SK-N-SH (cell line): Measurements from ENCODE around the gene KLF13. TPM values are rescaled to one million over a fixed set of nuclear protein-coding genes. Genes with fewer than 3 reads are reported as not detected.

Source experiments
- CTCF ChIA-PET: fragments of 300-600, 350-600 bp; formaldehyde crosslinking; extraction: SDS; loops from one replicate; lab custom pipeline; 2021; lab: Yijun Ruan, JAX
- POLR2A ChIA-PET: fragments of 350-600 bp; sonication (Branson Sonifier 250); formaldehyde crosslinking; extraction: SDS; loops from one replicate; lab custom pipeline; 2020; ENCODE audit warnings: antibody characterized with exemption, inconsistent platforms; lab: Yijun Ruan, JAX
- DNase-seq: peaks from one replicate; pipeline ENCODE4 v3.0.0; 2012
- H2AFZ ChIP-seq: fragments of 200-600 bp; sonication (generic); 2 replicates; pipeline ENCODE4 v1.8.1; 2016; ENCODE audit warnings: antibody characterized with exemption, mild to moderate bottlenecking, low read depth
- H3F3A ChIP-seq: fragments of 200-600 bp; sonication (generic); replicated peaks from 2 replicates; pipeline ENCODE3; 2016; ENCODE audit warnings: antibody characterized with exemption, mild to moderate bottlenecking; ENCODE audit not compliant: insufficient read depth
- H3K27ac ChIP-seq, 2 experiments: fragments of 200-500 bp in 1 of 2; fragments of 200-600 bp in 1 of 2; sonication (Bioruptor generic) in 1 of 2; sonication (generic), shearing (Covaris generic) in 1 of 2; 2 replicates each; pipeline versions ENCODE4 v1.5.1 to v1.6.1; 2014 to 2016; ENCODE audit warnings: low read depth in 2 of 2, inconsistent platforms in 1 of 2, low read length in 1 of 2, mild to moderate bottlenecking in 1 of 2, mixed read lengths in 1 of 2
- H3K27me3 ChIP-seq: fragments of 200-600 bp; sonication (generic), shearing (Covaris generic); 2 replicates; pipeline ENCODE4 v1.6.1; 2016; ENCODE audit warnings: mixed run types; ENCODE audit not compliant: insufficient read depth
- H3K36me3 ChIP-seq, 2 experiments: fragments of 200-500 bp in 1 of 2; fragments of 200-600 bp in 1 of 2; sonication (Bioruptor generic) in 1 of 2; sonication (generic) in 1 of 2; replicated peaks in 1 of 2; 2 replicates each; pipeline versions ENCODE3 to v1.5.1; 2014 to 2016; ENCODE audit warnings: low read length in 1 of 2, mild to moderate bottlenecking in 1 of 2; ENCODE audit not compliant: insufficient read depth in 2 of 2, control insufficient read depth in 1 of 2
- H3K4me1 ChIP-seq, 2 experiments: fragments of 200-500 bp in 1 of 2; fragments of 200-600 bp in 1 of 2; sonication (Bioruptor generic) in 1 of 2; sonication (generic), shearing (Covaris generic) in 1 of 2; 2 replicates each; pipeline versions ENCODE4 v1.5.1 to v1.6.1; 2014 to 2016; ENCODE audit warnings: low read depth in 1 of 2, low read length in 1 of 2, mixed run types in 1 of 2; ENCODE audit not compliant: insufficient read depth in 2 of 2, control insufficient read depth in 1 of 2
- H3K4me2 ChIP-seq: fragments of 200-600 bp; sonication (generic), shearing (Covaris generic); 2 replicates; pipeline ENCODE4 v1.6.1; 2017; ENCODE audit warnings: mixed run types
- H3K4me3 ChIP-seq, 2 experiments: fragments of 200-500 bp in 1 of 2; fragments of 200-600 bp in 1 of 2; sonication (Bioruptor generic) in 1 of 2; sonication (generic), shearing (Covaris generic) in 1 of 2; 2 replicates each; pipeline versions ENCODE4 v1.5.1 to v1.8.1; 2014 to 2016; ENCODE audit warnings: low read depth in 2 of 2, inconsistent platforms in 1 of 2, low read length in 1 of 2, mild to moderate bottlenecking in 1 of 2, mixed read lengths in 1 of 2, moderate library complexity in 1 of 2
- H3K79me2 ChIP-seq: fragments of 200-600 bp; sonication (generic); 2 replicates; pipeline ENCODE4 v1.8.1; 2017; ENCODE audit warnings: mild to moderate bottlenecking; ENCODE audit not compliant: insufficient read depth
- H3K9ac ChIP-seq: fragments of 200-600 bp; sonication (generic); 2 replicates; pipeline ENCODE4 v1.6.1; 2017; ENCODE audit warnings: mixed run types
- H3K9me2 ChIP-seq: fragments of 200-600 bp; sonication (generic); 2 replicates; pipeline ENCODE4 v1.6.1; 2017; ENCODE audit warnings: mixed run types
- H3K9me3 ChIP-seq: fragments of 200-600 bp; sonication (generic); 2 replicates; pipeline ENCODE4 v1.6.1; 2017; ENCODE audit warnings: mixed run types, mild to moderate bottlenecking, moderate library complexity
- H4K20me1 ChIP-seq: fragments of 200-600 bp; sonication (generic); 2 replicates; pipeline ENCODE4 v1.6.1; 2017; ENCODE audit warnings: mild to moderate bottlenecking, mixed run types; ENCODE audit not compliant: insufficient read depth
- CHD2 ChIP-seq: fragments of 150-350 bp; IDR thresholded peaks from 2 replicates; pipeline ENCODE4 v1.6.1; 2018; ENCODE audit warnings: low read length; ENCODE audit not compliant: partially characterized antibody
- ELF1 ChIP-seq: IDR thresholded peaks from 2 replicates; pipeline ENCODE4 v1.4.0; 2012
- EP300 ChIP-seq, 2 experiments: IDR thresholded peaks; 2 replicates each; pipeline versions ENCODE4 v1.4.0 to v1.6.1; 2012; ENCODE audit warnings: borderline replicate concordance in 1 of 2, low read depth in 1 of 2, low read length in 1 of 2
- FOXJ3 ChIP-seq: sonication (generic); formaldehyde crosslinking; IDR thresholded peaks from 2 replicates; pipeline ENCODE4 v1.5.1; 2020; ENCODE audit warnings: mild to moderate bottlenecking, missing genetic modification reagents
- FOXM1 ChIP-seq: IDR thresholded peaks from 2 replicates; pipeline ENCODE4 v1.4.0; 2012; ENCODE audit warnings: low read depth, mild to moderate bottlenecking
- IRF3 ChIP-seq: fragments of 150-350 bp; IDR thresholded peaks from 2 replicates; pipeline ENCODE4 v1.6.1; 2016; ENCODE audit warnings: mild to moderate bottlenecking, low read depth, low read length
- POLR2AphosphoS5 ChIP-seq: IDR thresholded peaks from 2 replicates; pipeline ENCODE4 v1.6.1; 2012; ENCODE audit warnings: low read depth, low read length
- RAD21 ChIP-seq: IDR thresholded peaks from 2 replicates; pipeline ENCODE4 v1.6.1; 2012; ENCODE audit warnings: mild to moderate bottlenecking, low read length
- RCOR1 ChIP-seq: fragments of 150-350 bp; IDR thresholded peaks from 2 replicates; pipeline ENCODE4 v1.6.1; 2017; ENCODE audit warnings: antibody characterized with exemption, low read length
- RFX5 ChIP-seq: IDR thresholded peaks from 2 replicates; pipeline ENCODE4 v1.6.1; 2012; ENCODE audit warnings: mild to moderate bottlenecking, improper control_type of control experiment, low read length
- RXRA ChIP-seq: IDR thresholded peaks from 2 replicates; pipeline ENCODE4 v1.4.0; 2012; ENCODE audit warnings: low read depth, mild to moderate bottlenecking, borderline replicate concordance
- SIN3A ChIP-seq: IDR thresholded peaks from 2 replicates; pipeline ENCODE4 v1.6.1; 2012; ENCODE audit warnings: low read depth, mild to moderate bottlenecking, low read length, moderate library complexity, borderline replicate concordance
- TCF12 ChIP-seq: IDR thresholded peaks from 2 replicates; pipeline ENCODE4 v1.4.0; 2012
- USF2 ChIP-seq: fragments of 150-350 bp; IDR thresholded peaks from 2 replicates; pipeline ENCODE4 v1.6.1; 2017; ENCODE audit warnings: antibody characterized with exemption, low read length, low read depth, borderline replicate concordance
- ZBTB33 ChIP-seq: IDR thresholded peaks from 2 replicates; pipeline ENCODE4 v1.4.0; 2012; ENCODE audit warnings: low read depth, borderline replicate concordance
- WGBS: methylation state at CpG from one replicate; pipeline ENCODE4 v1.1.6; 2017; ENCODE audit warnings: low lambda C conversion rate; 5-methylcytosine and 5-hydroxymethylcytosine counted together
- polyA plus RNA-seq, 3 experiments: library from polyadenylated mRNA; depleted of rRNA; stranded (reverse); fragments of >200 nt; gene quantifications; 2 replicates each; pipeline ENCODE4 v1.2.3, GENCODE V29; 2012

The KLF13 gene
- polyA plus RNA-seq, 1 of the 3 experiments (the other 2 are of a cell fraction) = 7.1 TPM

DNA sequence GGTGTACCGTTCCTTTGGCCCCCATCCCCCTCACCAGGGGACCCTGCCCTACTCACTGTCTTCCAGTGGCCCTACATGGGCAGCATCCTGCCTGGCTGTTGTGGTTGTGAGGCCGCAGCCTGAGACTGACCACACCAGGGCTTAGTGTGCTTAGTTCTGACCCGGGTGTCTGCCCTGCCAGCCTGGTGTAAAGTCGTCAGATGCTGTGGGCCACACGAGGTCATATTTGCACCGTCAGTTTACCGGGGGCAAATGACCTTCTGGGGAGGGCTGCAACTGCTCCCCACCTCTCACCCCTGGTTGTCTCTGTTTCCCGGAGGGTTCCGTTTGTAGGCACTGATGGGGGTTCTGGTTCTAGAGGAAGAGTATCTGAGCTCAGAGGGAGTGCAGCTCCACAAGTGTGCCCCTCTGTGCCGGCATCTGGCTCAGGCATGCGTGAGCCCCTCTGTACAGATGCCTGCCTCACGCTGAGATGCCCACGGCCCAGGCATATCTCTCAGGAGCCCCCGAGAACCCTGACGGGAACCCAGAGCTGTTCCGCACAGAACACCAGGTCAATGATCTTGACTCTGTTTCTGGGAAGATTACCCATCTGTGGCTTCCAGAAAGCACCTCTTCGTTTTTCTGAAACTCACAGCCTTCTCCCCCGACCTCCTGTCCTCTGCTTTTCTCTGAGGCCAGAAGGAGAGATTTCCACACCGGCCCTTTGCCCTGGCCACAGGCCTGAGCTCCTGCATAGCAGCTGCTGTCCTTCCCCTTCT, 19.2 kb downstream of the KLF13 start:
- Histone ChIP-seq H3K4me1 (peaks cover 0 to 80% of the 10 kb centered on the region in 2 experiments; a peak in 1 of 4 replicates), H3K27me3 (no peaks in the 10 kb centered on the region), H3K9ac (no peak overlapping the region), H3K79me2 (peaks cover 36% of the 10 kb centered on the region), H3F3A (no peaks in the 10 kb centered on the region), H3K4me2 (no peak overlapping the region), H4K20me1 (peaks cover 64% of the 10 kb centered on the region), H3K27ac (no peak overlapping the region; a peak in 1 of 4 replicates), H3K9me2 (no peaks in the 10 kb centered on the region), H3K36me3 (no peaks in the 10 kb centered on the region), H2AFZ (no peak overlapping the region), H3K9me3 (no peaks in the 10 kb centered on the region), H3K4me3 (no peak overlapping the region)
- DNase-seq = no peak
- ChIA-PET CTCF (interaction anchor here (1.3 kb wide), 1 partner anchor 131 kb away, joined by 3 read pairs; no protein-coding TSS in a partner anchor), POLR2A (interaction anchor here (0.7 kb wide), 1 partner anchor 1639 kb away, joined by 3 read pairs; no protein-coding TSS in a partner anchor)
- TF ChIP-seq FOXM1 (no peak), FOXJ3 (CRISPR knock-in tag) (no peak), SIN3A (no peak), USF2 (no peak), IRF3 (no peak), EP300 (IDR thresholded peaks at IDR 0.05; ENCODE audit: borderline replicate concordance in 1 of 2, low read depth in 1 of 2, low read length in 1 of 2) (no peak), CHD2 (no peak), ZBTB33 (no peak), RCOR1 (no peak), ELF1 (no peak), POLR2AphosphoS5 (no peak), RXRA (no peak), RAD21 (no peak), RFX5 (no peak), TCF12 (no peak)
- 95% methylated on average over 10 of the region's 19 CpGs for WGBS
